ENCODE measurements around the gene CHCHD6.

Gene CHCHD6

GRCh38 chr3:126934031-126934531 lies 230.0 kb downstream of the CHCHD6 start:
- no peak for TF ChIP-seq CTCF (conservative IDR thresholded peaks at IDR 0.05; ENCODE audit: control insufficient read depth, insufficient read depth, low read depth, low read length)
- no peak overlapping the region for H3K4me3 ChIP-seq (ENCODE audit: control insufficient read depth, low read depth, low read length)
- DNase-seq (ENCODE audit: low read depth), result no peak

- no peak for TF ChIP-seq CTCF (conservative IDR thresholded peaks at IDR 0.05; ENCODE audit: control insufficient read depth, insufficient read depth, low read depth, low read length)
- H3K4me3 ChIP-seq (ENCODE audit: control insufficient read depth, low read depth, low read length), result no peak overlapping the region
- DNase-seq (ENCODE audit: low read depth), result no peak
Measured at GRCh38 chr3:126934991-126935390, 231.0 kb downstream of the CHCHD6 start.

GRCh38 chr3:126935756-126936509 lies 231.9 kb downstream of the CHCHD6 start:
- no peak for DNase-seq (ENCODE audit: low read depth)
- no peak for TF ChIP-seq CTCF (conservative IDR thresholded peaks at IDR 0.05; ENCODE audit: control insufficient read depth, insufficient read depth, low read depth, low read length)
- H3K4me3 ChIP-seq (ENCODE audit: control insufficient read depth, low read depth, low read length), result no peak overlapping the region

- no peak for DNase-seq (ENCODE audit: low read depth)
- H3K4me3 ChIP-seq (ENCODE audit: control insufficient read depth, low read depth, low read length), result no peak overlapping the region
- no peak for TF ChIP-seq CTCF (conservative IDR thresholded peaks at IDR 0.05; ENCODE audit: control insufficient read depth, insufficient read depth, low read depth, low read length)
Measured at GRCh38 chr3:126936853-126937425, 232.9 kb downstream of the CHCHD6 start.

GRCh38 chr3:126937533-126937932 lies 233.5 kb downstream of the CHCHD6 start:
- no peak for TF ChIP-seq CTCF (conservative IDR thresholded peaks at IDR 0.05; ENCODE audit: control insufficient read depth, insufficient read depth, low read depth, low read length)
- H3K4me3 ChIP-seq (ENCODE audit: control insufficient read depth, low read depth, low read length), result no peak overlapping the region
- DNase-seq (ENCODE audit: low read depth), result no peak

GRCh38 chr3:126937973-126938372 lies 233.9 kb downstream of the CHCHD6 start:
- DNase-seq (ENCODE audit: low read depth), result peak; percentile 36
- H3K4me3 ChIP-seq (ENCODE audit: control insufficient read depth, low read depth, low read length), result no peak overlapping the region
- no peak for TF ChIP-seq CTCF (conservative IDR thresholded peaks at IDR 0.05; ENCODE audit: control insufficient read depth, insufficient read depth, low read depth, low read length)
